Vagina (tissue), 2 donors: ENCODE data around the gene MIS18BP1. TPM values are rescaled to one million over a fixed set of nuclear protein-coding genes. Genes with fewer than 3 reads are reported as not detected.
A peak's percentile ranks its signal among the peaks of the same experiment; 100 is the strongest.

Source experiments
- DNase-seq, 2 donors: peaks; one replicate each; pipeline ENCODE4 v3.0.0-alpha.2; 2017; ENCODE audit errors: extremely low spot score in 2 of 2
- H3K27ac ChIP-seq: fragments of 200-600 bp; sonication (generic); one replicate; pipeline ENCODE4 v1.5.1; 2019
- H3K27me3 ChIP-seq: fragments of 200-600 bp; sonication (generic); one replicate; pipeline ENCODE4 v1.5.1; 2019
- H3K36me3 ChIP-seq, 2 donors: fragments of 200-600 bp; sonication (generic); one replicate each; pipeline ENCODE4 v1.5.1; 2017 to 2019
- H3K4me1 ChIP-seq: fragments of 200-600 bp; sonication (generic); one replicate; pipeline ENCODE4 v1.5.1; 2019
- H3K4me3 ChIP-seq, 2 donors: fragments of 200-600 bp; sonication (generic); 1 replicate in 1 of 2; 2 replicates in 1 of 2; pipeline ENCODE4 v1.5.1; 2016 to 2019
- H3K9me3 ChIP-seq: fragments of 200-600 bp; sonication (generic); one replicate; pipeline ENCODE4 v1.5.1; 2019
- CTCF ChIP-seq, 3 experiments: fragments of 450-650 bp in 2 of 3; fragments of 200-600 bp in 1 of 3; sonication (generic) in 1 of 3; IDR thresholded peaks; one replicate each; pipeline ENCODE4 v1.5.1; 2017 to 2019; ENCODE audit warnings: antibody characterized with exemption in 3 of 3, mild to moderate bottlenecking in 2 of 3, moderate library complexity in 2 of 3
- POLR2A ChIP-seq, 2 donors: fragments of 450-650 bp; IDR thresholded peaks; one replicate each; pipeline ENCODE4 v1.6.1; 2017; ENCODE audit warnings: antibody characterized with exemption in 2 of 2, mild to moderate bottlenecking in 2 of 2, moderate library complexity in 2 of 2
- POLR2AphosphoS5 ChIP-seq, 2 donors: sonication (generic); formaldehyde crosslinking; IDR thresholded peaks; one replicate each; pipeline ENCODE4 v1.9.0; 2017; ENCODE audit warnings: antibody characterized with exemption in 2 of 2, mild to moderate bottlenecking in 2 of 2, low read depth in 1 of 2; ENCODE audit not compliant: insufficient read depth in 1 of 2
- intact Hi-C: fragments of 100-400 bp; cut with DNase I; formaldehyde crosslinking; loops from one replicate; pipeline ENCODE4 v1.15.1; 2023
- total RNA-seq: library from RNA; depleted of rRNA; stranded (reverse); fragments of >200 nt; gene quantifications from one replicate; pipeline ENCODE4 v1.2.3, GENCODE V29; 2016

The MIS18BP1 gene
- total RNA-seq, 1 donor from 2014 or later = 18.7 TPM

GRCh38 chr14:45261209-45261608 is 8.2 kb upstream of the MIS18BP1 start:
- no peaks in the 10 kb centered on the region for H3K4me1 ChIP-seq
- TF ChIP-seq POLR2A (IDR thresholded peaks at IDR 0.05) (no peak), CTCF (IDR thresholded peaks at IDR 0.05) (no peak), POLR2AphosphoS5 (IDR thresholded peaks at IDR 0.05; ENCODE audit: insufficient read depth in 1 of 2, low read depth in 1 of 2) (no peak)
- peaks cover 14% of the 10 kb centered on the region for H3K9me3 ChIP-seq
- no peak overlapping the region for H3K27ac ChIP-seq
- H3K4me3 ChIP-seq = no peak overlapping the region
- no peak for DNase-seq
- intact Hi-C loops = no loop called here
- no peaks in the 10 kb centered on the region for H3K36me3 ChIP-seq
- H3K27me3 ChIP-seq = no peaks in the 10 kb centered on the region

DNA sequence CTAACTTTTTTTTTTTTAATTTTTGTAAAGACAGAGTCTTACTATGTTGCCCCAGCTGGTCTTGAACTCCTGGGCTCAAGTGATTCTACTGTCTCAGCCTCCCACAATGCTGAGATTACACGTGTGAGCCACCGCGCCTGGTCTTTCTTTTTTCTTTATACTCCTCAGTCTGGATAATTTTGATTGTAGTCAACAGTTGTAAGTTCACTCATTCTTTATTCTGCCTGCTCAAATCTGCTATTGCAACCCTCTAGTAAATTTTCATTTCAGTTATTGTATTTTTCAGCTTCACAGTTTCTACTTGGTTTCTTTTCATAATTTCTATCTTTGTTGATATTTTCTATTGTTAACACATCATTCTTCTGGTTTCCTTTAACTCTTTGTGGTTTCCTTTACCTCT is 5.8 kb upstream of the MIS18BP1 start:
- intact Hi-C loops = loop anchor here (10.0 kb wide), 2 partner anchors 124 to 344 kb away; partner anchors contain the start of genes FANCM and FKBP3
- Histone ChIP-seq H3K36me3 (no peaks in the 10 kb centered on the region), H3K4me3 (no peak overlapping the region), H3K4me1 (peaks cover 4% of the 10 kb centered on the region), H3K27ac (no peak overlapping the region), H3K9me3 (peaks cover 14% of the 10 kb centered on the region), H3K27me3 (no peaks in the 10 kb centered on the region)
- no peak for TF ChIP-seq POLR2A (IDR thresholded peaks at IDR 0.05)
- no peak for TF ChIP-seq POLR2AphosphoS5 (IDR thresholded peaks at IDR 0.05; ENCODE audit: insufficient read depth in 1 of 2, low read depth in 1 of 2)
- TF ChIP-seq CTCF (IDR thresholded peaks at IDR 0.05) = no peak
- no peak for DNase-seq

GRCh38 chr14:45258073-45258472 is 5.1 kb upstream of the MIS18BP1 start:
- H3K27me3 ChIP-seq = no peaks in the 10 kb centered on the region

GRCh38 chr14:45254771-45255170 is 1.8 kb upstream of the MIS18BP1 start:
- no peak for TF ChIP-seq POLR2A (IDR thresholded peaks at IDR 0.05)
- no peak for TF ChIP-seq POLR2AphosphoS5 (IDR thresholded peaks at IDR 0.05; ENCODE audit: insufficient read depth in 1 of 2, low read depth in 1 of 2)
- no peak for TF ChIP-seq CTCF (IDR thresholded peaks at IDR 0.05)
- H3K27me3 ChIP-seq = no peaks in the 10 kb centered on the region
- intact Hi-C loops = loop anchor here (10.0 kb wide), 2 partner anchors 120 to 340 kb away; partner anchors contain the start of genes FANCM and FKBP3
- H3K36me3 ChIP-seq = no peaks in the 10 kb centered on the region
- peaks cover 32% of the 10 kb centered on the region for H3K4me1 ChIP-seq
- DNase-seq = no peak
- H3K9me3 ChIP-seq = peaks cover 14% of the 10 kb centered on the region
- no peak overlapping the region for H3K4me3 ChIP-seq
- H3K27ac ChIP-seq = no peak overlapping the region

More at GRCh38 chr14:45258073-45258472, 5.1 kb upstream of the MIS18BP1 start:
- Histone ChIP-seq H3K9me3 (peaks cover 14% of the 10 kb centered on the region), H3K4me3 (no peak overlapping the region), H3K27ac (no peak overlapping the region), H3K4me1 (peaks cover 6% of the 10 kb centered on the region), H3K36me3 (no peaks in the 10 kb centered on the region)
- no peak for DNase-seq
- no peak for TF ChIP-seq POLR2A (IDR thresholded peaks at IDR 0.05)
- TF ChIP-seq POLR2AphosphoS5 (IDR thresholded peaks at IDR 0.05; ENCODE audit: insufficient read depth in 1 of 2, low read depth in 1 of 2) = no peak
- TF ChIP-seq CTCF (IDR thresholded peaks at IDR 0.05) = no peak
- intact Hi-C loops = loop anchor here (10.0 kb wide), 2 partner anchors 123 to 343 kb away; partner anchors contain the start of genes FANCM and FKBP3

DNA sequence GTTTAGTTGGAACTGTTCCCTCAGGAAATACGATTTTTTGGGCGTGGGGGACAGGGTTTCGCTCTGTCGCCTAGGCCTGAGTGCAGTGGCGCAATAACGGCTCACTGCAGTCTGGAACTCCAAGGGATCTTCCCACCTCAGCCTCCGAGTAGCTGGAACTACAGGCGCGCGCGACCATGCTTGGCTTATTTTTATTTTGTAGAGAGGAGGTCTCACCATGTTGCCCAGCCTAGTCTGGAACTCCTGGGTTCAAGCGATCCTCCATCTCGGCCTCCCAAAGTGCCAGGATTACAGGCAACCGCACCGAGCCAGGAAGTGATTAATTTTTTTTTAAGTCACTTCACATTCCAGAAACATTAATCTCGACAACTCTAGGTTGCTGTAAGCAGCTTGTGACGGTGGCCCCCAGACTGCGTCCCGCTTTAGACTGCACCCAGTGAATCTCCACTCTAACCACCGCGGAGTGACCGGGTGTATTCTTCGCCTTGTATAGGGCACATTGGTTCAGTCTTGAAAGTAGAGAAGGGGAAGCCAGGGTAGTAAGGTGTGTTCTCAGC is 830 bp upstream of the MIS18BP1 start:
- TF ChIP-seq CTCF (IDR thresholded peaks at IDR 0.05) (no peak), POLR2AphosphoS5 (IDR thresholded peaks at IDR 0.05; ENCODE audit: insufficient read depth in 1 of 2, low read depth in 1 of 2) (no peak), POLR2A (IDR thresholded peaks at IDR 0.05) (no peak)
- Histone ChIP-seq H3K27me3 (no peaks in the 10 kb centered on the region), H3K4me1 (peaks cover 41% of the 10 kb centered on the region), H3K36me3 (no peaks in the 10 kb centered on the region), H3K9me3 (peaks cover 10% of the 10 kb centered on the region), H3K27ac (peak overlapping the region; percentile 92), H3K4me3 (peak overlapping the region; percentile 44 to 67)
- intact Hi-C loops = loop anchor here (10.0 kb wide), 2 partner anchors 119 to 339 kb away; partner anchors contain the start of genes FANCM and FKBP3
- no peak for DNase-seq
